Heart left ventricle (tissue), 13 donors: ENCODE results near the gene MKLN1.

ENCODE experiments used
- POLR2A ChIP-seq, 2 donors: fragments of 450-650 bp; IDR thresholded peaks; one replicate each; pipeline ENCODE4 v1.6.1; 2017; ENCODE audit warnings: antibody characterized with exemption in 2 of 2, mild to moderate bottlenecking in 2 of 2, moderate library complexity in 2 of 2
- TF ChIP-seq, protein P1 (sequence below), 12 donors: fragments of 200-600 bp; sonication (generic) in 4 of 12; IDR thresholded peaks; one replicate each; pipeline versions ENCODE4 v1.5.0 to v1.8.0; 2018 to 2022; ENCODE audit warnings: antibody characterized with exemption in 12 of 12, mild to moderate bottlenecking in 5 of 12
- donor health status: ischemic (EF 13 %, LVEDD 7.1; RV severe dilation, severe dysfunction).
- donor health status: DM: no; HTN: yes; CAD: no.
- donor health status: DM: no; HTN: no; CAD: no.
- donor health status: ischemic (EF 25% LVEDD 6.9; RV normal size, moderate dysfunction).
- donor health status: ischemic (EF 25% LVEDD 5.7; RV mildly dilated, moderate dysfunction).
- donor health status: ischemic (EF 35%, LVEDD 5.7; RV mildly dilated, moderate dysfunction).
- donor health status: nonischemic (EF 11% LVEDD 7.7; RV severe dilation, severe dysfunction).
- donor health status: DM: yes; HTN: yes; CAD: no.
- donor health status: PGD.
- donor health status: ischemic (EF 29% LVEDD 5.4; RV normal size, mild dysfunction).
- donor health status: nonischemic (EF 23%, LVEDD 6.1; RV moderate dilation, normal function).

DNA sequence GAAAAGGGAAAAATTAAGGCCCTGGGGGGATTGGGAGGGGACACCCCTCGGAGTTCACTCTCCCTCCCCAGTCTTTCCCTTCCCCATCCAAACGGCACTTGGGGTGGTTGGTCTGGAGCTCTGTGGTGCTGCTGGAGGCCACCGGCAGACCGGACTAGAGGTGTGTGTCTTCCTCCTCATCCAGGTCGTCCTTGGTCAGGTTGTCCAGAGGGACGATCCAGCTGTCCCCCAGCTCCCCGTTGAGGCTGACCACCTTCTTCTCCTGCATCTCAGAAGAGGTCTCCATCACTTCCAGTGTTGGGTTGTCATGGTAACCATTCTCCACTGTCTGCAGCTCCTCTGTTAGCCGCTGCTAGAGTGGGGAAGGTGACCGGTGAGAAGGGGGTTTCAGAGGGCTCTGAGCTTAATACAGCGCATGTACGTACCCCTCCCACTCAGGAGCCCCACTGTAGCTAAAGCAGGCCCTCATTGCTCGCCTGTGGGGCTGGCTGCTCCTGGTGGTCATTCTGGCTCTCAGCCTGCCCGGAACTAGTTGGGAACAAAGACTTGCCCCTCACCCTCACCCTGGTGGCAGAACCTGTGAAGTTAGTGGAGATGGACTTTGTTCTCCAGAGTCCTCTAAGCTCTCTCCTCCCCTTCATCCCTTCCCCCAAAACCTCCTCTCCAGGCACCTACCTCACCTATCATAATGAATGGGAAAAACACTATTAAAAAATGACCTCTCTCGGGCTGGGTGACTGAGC, 176.7 kb downstream of the MKLN1 start:
- TF ChIP-seq, protein P1, sequence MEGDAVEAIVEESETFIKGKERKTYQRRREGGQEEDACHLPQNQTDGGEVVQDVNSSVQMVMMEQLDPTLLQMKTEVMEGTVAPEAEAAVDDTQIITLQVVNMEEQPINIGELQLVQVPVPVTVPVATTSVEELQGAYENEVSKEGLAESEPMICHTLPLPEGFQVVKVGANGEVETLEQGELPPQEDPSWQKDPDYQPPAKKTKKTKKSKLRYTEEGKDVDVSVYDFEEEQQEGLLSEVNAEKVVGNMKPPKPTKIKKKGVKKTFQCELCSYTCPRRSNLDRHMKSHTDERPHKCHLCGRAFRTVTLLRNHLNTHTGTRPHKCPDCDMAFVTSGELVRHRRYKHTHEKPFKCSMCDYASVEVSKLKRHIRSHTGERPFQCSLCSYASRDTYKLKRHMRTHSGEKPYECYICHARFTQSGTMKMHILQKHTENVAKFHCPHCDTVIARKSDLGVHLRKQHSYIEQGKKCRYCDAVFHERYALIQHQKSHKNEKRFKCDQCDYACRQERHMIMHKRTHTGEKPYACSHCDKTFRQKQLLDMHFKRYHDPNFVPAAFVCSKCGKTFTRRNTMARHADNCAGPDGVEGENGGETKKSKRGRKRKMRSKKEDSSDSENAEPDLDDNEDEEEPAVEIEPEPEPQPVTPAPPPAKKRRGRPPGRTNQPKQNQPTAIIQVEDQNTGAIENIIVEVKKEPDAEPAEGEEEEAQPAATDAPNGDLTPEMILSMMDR (IDR thresholded peaks at IDR 0.05), result no peak
- no peak for TF ChIP-seq POLR2A (IDR thresholded peaks at IDR 0.05)
